Loucy (cell line): ENCODE results near the gene PLEKHA1.

Experiments used
- H2AFZ ChIP-seq: fragments of 200-600 bp; sonication (generic); 2 replicates; pipeline ENCODE4 v1.6.0; 2016; ENCODE audit warnings: antibody characterized with exemption, mild to moderate bottlenecking, low read length, moderate library complexity
- H3F3A ChIP-seq: fragments of 200-600 bp; 2 replicates; pipeline ENCODE4 v1.6.0; 2016; ENCODE audit warnings: antibody characterized with exemption, low read depth, mild to moderate bottlenecking
- H3K27me3 ChIP-seq: fragments of 200-600 bp; sonication (generic); 2 replicates; pipeline ENCODE4 v1.6.1; 2014; ENCODE audit warnings: low read length, mild to moderate bottlenecking; ENCODE audit not compliant: insufficient read depth, poor library complexity, severe bottlenecking
- H3K36me3 ChIP-seq: fragments of 200-600 bp; sonication (generic); 2 replicates; pipeline ENCODE4 v1.6.1; 2016; ENCODE audit warnings: low read length; ENCODE audit not compliant: insufficient read depth
- H3K4me1 ChIP-seq: fragments of 200-600 bp; sonication (generic); 2 replicates; pipeline ENCODE4 v1.5.1; 2014; ENCODE audit warnings: low read length, mild to moderate bottlenecking; ENCODE audit not compliant: insufficient read depth, poor library complexity, severe bottlenecking
- H3K4me2 ChIP-seq: fragments of 200-600 bp; sonication (generic); 2 replicates; pipeline ENCODE4 v1.6.0; 2014; ENCODE audit warnings: antibody characterized with exemption, low read length, low read depth, mild to moderate bottlenecking; ENCODE audit not compliant: poor library complexity, severe bottlenecking
- H3K4me3 ChIP-seq: fragments of 200-600 bp; sonication (generic); 2 replicates; pipeline ENCODE4 v1.5.1; 2014; ENCODE audit warnings: low read length, mild to moderate bottlenecking, mixed read lengths; ENCODE audit not compliant: poor library complexity, severe bottlenecking
- H3K79me2 ChIP-seq: fragments of 200-600 bp; sonication (generic); 2 replicates; pipeline ENCODE4 v1.6.1; 2014; ENCODE audit warnings: low read length; ENCODE audit not compliant: insufficient read depth
- H3K9ac ChIP-seq: fragments of 200-600 bp; sonication (generic); 2 replicates; pipeline ENCODE4 v1.6.0; 2014; ENCODE audit warnings: mild to moderate bottlenecking, low read depth, low read length, moderate library complexity; ENCODE audit not compliant: poor library complexity, severe bottlenecking
- H3K9me2 ChIP-seq: fragments of 200-600 bp; sonication (generic); replicated peaks from 2 replicates; pipeline ENCODE4 v1.6.1; 2016; ENCODE audit warnings: low read depth, low read length, mixed read lengths
- H3K9me3 ChIP-seq: fragments of 200-600 bp; sonication (generic); 2 replicates; pipeline ENCODE4 v1.6.1; 2014; ENCODE audit warnings: mild to moderate bottlenecking, antibody characterized with exemption, low read length, low read depth; ENCODE audit not compliant: insufficient read depth
- H4K20me1 ChIP-seq: fragments of 200-600 bp; sonication (generic); 2 replicates; pipeline ENCODE4 v1.6.0; 2014; ENCODE audit warnings: antibody characterized with exemption, low read length, mild to moderate bottlenecking; ENCODE audit not compliant: insufficient read depth, poor library complexity, severe bottlenecking
- CTCF ChIP-seq: fragments of 200-600 bp; sonication (generic); conservative IDR thresholded peaks from 2 replicates; pipeline ENCODE4 v1.5.1; 2014; ENCODE audit warnings: mild to moderate bottlenecking, antibody characterized with exemption, low read length
- EZH2phosphoT487 ChIP-seq: fragments of 200-600 bp; IDR thresholded peaks from 2 replicates; pipeline ENCODE4 v1.6.1; 2018; ENCODE audit warnings: antibody characterized with exemption, mild to moderate bottlenecking, moderate library complexity, borderline replicate concordance

The PLEKHA1 gene

DNA sequence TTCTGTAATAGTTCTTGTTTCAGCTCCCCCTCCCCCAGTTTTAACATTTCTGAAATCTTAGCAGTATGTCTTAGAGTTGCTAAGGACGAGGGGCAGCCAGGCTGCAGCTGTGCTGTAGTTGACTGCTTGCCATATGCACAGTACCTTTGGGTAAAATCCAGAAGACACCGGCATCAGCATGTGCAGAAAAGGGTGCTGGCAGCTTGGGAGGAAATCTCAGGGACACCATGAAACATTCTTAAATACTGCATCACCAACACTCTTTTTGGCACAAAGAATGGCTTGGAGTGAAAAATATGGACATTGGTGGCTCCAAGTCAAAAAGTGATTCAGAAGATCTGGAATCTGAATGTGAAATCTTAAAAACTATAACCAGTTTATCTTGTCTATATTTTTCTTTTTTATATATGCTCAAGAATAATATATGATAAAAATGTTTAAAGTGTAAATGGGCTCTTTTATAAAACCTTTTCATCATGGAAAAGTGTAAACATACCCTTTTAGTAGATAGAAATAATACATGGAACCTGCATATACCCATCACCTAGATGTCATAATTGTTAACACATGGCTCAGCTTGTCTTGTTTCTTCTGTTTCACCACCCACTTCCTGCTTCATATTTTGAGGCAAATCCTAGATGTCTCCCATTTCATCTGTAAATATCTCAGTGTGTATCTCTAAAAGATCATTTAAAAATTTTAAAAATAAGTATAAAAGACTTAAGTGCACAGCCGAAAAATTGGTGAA, 45.5 kb downstream of the PLEKHA1 start:
- no peak overlapping the region for H3K9ac ChIP-seq

GRCh38 chr10:122420624-122421007, 46.1 kb downstream of the PLEKHA1 start:
- TF ChIP-seq EZH2phosphoT487, result no peak
- TF ChIP-seq CTCF, result no peak
- Histone ChIP-seq H3K4me2 (no peak overlapping the region), H3K9me3 (no peaks in the 10 kb centered on the region), H3K9ac (no peak overlapping the region), H3K4me3 (no peak overlapping the region), H3F3A (no peaks in the 10 kb centered on the region), H3K27me3 (peaks cover 16% of the 10 kb centered on the region), H4K20me1 (no peaks in the 10 kb centered on the region), H2AFZ (no peak overlapping the region), H3K9me2 (no peaks in the 10 kb centered on the region), H3K4me1 (peaks cover 7% of the 10 kb centered on the region), H3K79me2 (no peaks in the 10 kb centered on the region), H3K36me3 (no peaks in the 10 kb centered on the region)

More for the DNA sequence above, 45.5 kb downstream of the PLEKHA1 start:
- Histone ChIP-seq H3K9me3 (no peaks in the 10 kb centered on the region), H3K36me3 (no peaks in the 10 kb centered on the region), H3K4me1 (peaks cover 7% of the 10 kb centered on the region), H3K79me2 (no peaks in the 10 kb centered on the region), H3K27me3 (peaks cover 22% of the 10 kb centered on the region), H3F3A (no peaks in the 10 kb centered on the region), H2AFZ (no peak overlapping the region), H3K9me2 (no peaks in the 10 kb centered on the region), H4K20me1 (no peaks in the 10 kb centered on the region), H3K4me2 (no peak overlapping the region), H3K4me3 (no peak overlapping the region)
- TF ChIP-seq CTCF, result no peak
- no peak for TF ChIP-seq EZH2phosphoT487

DNA sequence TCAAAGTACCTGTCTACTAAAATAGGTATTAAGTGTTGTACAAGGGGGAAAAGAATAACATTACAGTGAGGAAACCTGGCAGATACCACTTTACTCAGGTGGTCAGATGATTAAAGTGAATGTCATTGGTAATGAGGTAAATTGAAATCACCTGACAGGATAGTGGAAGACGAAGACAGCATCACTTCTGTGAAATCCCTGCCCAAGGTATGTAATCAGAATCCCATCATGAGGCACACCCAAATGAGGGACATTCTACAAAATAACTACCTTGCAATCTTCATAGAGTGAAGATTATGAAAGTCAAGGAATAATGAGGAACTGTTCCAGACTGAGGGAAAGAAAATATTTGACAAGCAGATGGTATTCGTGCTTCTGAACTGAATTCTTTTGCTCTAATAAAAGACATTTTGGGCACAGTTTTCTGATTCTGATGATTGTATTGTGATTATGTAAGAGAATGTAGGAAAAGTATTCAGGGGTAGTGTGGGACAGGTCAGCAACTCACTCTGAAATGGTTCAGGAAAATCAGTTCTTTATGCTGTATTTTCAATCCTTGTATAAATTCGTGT, 46.6 kb downstream of the PLEKHA1 start:
- Histone ChIP-seq H3K4me2 (no peak overlapping the region), H3K4me3 (no peak overlapping the region), H3K9me3 (no peaks in the 10 kb centered on the region), H3F3A (no peaks in the 10 kb centered on the region), H2AFZ (no peak overlapping the region), H3K27me3 (peaks cover 11% of the 10 kb centered on the region), H3K9me2 (no peaks in the 10 kb centered on the region), H3K9ac (no peak overlapping the region), H3K36me3 (no peaks in the 10 kb centered on the region), H3K79me2 (no peaks in the 10 kb centered on the region), H3K4me1 (peaks cover 7% of the 10 kb centered on the region), H4K20me1 (no peaks in the 10 kb centered on the region)
- TF ChIP-seq CTCF, result no peak
- TF ChIP-seq EZH2phosphoT487, result no peak
